ENCODE results near the gene TNIP1. TPM values are rescaled to one million over a fixed set of nuclear protein-coding genes. Genes with fewer than 3 reads are reported as not detected.

The TNIP1 gene
- total RNA-seq, 2 experiments from 2014 or later: 51.4 to 77.5 TPM

DNA sequence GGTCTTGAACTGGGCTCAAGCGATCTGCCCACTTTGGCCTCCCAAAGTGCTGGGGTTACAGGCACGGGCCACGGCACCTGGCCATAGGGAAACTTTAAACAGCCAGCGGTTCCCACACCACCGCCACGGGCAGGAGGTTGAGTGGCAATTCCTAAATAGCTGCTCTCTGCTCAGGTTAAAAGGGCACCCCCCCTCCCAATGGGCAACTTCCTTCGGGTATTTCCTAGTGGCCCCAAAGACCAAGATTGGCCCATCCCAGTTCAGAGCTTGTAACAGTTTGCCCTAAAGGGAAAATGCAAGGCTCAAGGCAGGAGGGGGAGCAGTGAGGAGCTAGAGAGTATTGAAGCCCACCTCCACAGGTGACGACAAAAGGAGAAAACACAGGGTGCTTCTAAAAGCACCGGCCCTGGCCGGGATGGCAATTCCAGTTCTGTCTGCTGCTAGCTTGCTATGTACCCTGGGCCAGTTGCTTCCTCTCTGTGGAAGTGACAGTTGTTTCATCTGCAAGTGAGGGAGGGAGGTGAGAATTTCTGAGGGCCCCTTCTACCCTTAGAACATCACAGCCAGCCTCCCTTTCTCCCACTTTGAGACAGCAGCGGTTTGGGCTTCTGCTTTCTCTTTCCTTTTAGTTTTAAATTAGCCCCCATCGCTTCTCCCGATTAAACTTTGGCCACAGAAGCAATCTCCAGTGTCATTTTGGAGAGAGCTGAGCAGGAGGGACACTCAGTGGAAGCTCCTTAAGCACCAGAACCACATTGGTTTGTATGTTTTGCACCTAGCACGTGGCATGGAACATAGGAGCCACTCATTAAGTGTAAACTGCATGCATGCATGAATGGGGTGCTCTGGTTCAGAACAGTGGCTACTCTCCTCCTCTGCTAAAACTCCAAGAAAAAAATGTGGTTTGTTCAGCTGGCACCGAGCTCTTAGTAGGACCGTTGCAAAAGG, 17.3 kb upstream of the TNIP1 start:
- DNase-seq (ENCODE audit: low spot score): no peak
- no TSS peak for BruUV-seq (replicated peaks)
- no peaks in the 10 kb centered on the region for H3K9me2 ChIP-seq (ENCODE audit: insufficient read depth, low read length)
- intact Hi-C loops (cut with micrococcal nuclease; ENCODE audit: unreplicated experiment): no loop called here
- H4K20me1 ChIP-seq (ENCODE audit: insufficient read depth, low read length): no peaks in the 10 kb centered on the region
- no peaks in the 10 kb centered on the region for H3K79me2 ChIP-seq (ENCODE audit: insufficient read depth, low read depth, low read length)
- no peaks in the 10 kb centered on the region for H3K36me3 ChIP-seq (ENCODE audit: insufficient read depth, low read length)
- POLR2A ChIA-PET: interaction anchor here (0.6 to 1.9 kb wide), 7 partner anchors 8 to 155 kb away, joined by 3 to 10 read pairs (median 5); partner anchors contain the start of gene GM2A
- H2AFZ ChIP-seq (ENCODE audit: low read length): no peak overlapping the region
- CTCF ChIA-PET (ENCODE audit: unreplicated experiment): interaction anchor here (1.1 to 2.0 kb wide), 2 partner anchors 8 to 26 kb away, joined by 3 to 7 read pairs; no protein-coding TSS in a partner anchor
- no peak overlapping the region for H3K27ac ChIP-seq (ENCODE audit: low read depth, low read length, poor library complexity, severe bottlenecking)
- TF ChIP-seq CTCF (conservative IDR thresholded peaks at IDR 0.05; ENCODE audit: low read length) (no peak), EZH2phosphoT487 (IDR thresholded peaks at IDR 0.05; ENCODE audit: borderline replicate concordance, low read depth, low read length) (no peak)
- H3K4me2 ChIP-seq (ENCODE audit: low read length): no peak overlapping the region
- H3K9me3 ChIP-seq (ENCODE audit: low read length): no peaks in the 10 kb centered on the region
- no peak overlapping the region for H3K4me3 ChIP-seq (ENCODE audit: low read depth, low read length, poor library complexity, severe bottlenecking)
- peaks cover 24% of the 10 kb centered on the region for H3K4me1 ChIP-seq (ENCODE audit: insufficient read depth, low read length, poor library complexity, severe bottlenecking)

DNA sequence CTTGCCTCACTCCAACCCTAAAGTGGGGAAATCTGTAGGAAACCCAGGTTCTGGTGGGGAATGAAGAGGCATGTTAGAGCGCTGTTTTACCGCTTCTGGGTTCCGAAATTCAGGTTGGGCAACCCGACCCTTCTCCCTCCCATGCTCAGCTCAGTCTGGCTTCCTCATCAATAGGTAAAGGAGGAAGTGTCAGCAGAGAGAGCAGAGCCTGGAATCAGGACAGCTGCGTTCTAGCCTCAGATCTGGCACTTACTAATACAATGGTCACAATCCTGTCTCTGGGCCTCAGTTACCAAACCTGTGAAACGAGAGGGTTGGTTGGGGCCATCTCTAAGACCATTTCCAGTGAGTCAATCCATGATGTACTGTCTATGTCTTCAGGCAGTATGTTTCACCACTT, 16.2 kb upstream of the TNIP1 start:
- H3K9me2 ChIP-seq (ENCODE audit: insufficient read depth, low read length): no peaks in the 10 kb centered on the region
- H4K20me1 ChIP-seq (ENCODE audit: insufficient read depth, low read length): no peaks in the 10 kb centered on the region
- POLR2A ChIA-PET: interaction anchor here (0.6 to 0.9 kb wide), 2 partner anchors 68 to 422 kb away, joined by 3 read pairs; no protein-coding TSS in a partner anchor
- H3K36me3 ChIP-seq (ENCODE audit: insufficient read depth, low read length): no peaks in the 10 kb centered on the region
- no peak overlapping the region for H3K4me3 ChIP-seq (ENCODE audit: low read depth, low read length, poor library complexity, severe bottlenecking)
- no peaks in the 10 kb centered on the region for H3K9me3 ChIP-seq (ENCODE audit: low read length)
- no peak overlapping the region for H3K27ac ChIP-seq (ENCODE audit: low read depth, low read length, poor library complexity, severe bottlenecking)
- intact Hi-C loops (cut with micrococcal nuclease; ENCODE audit: unreplicated experiment): no loop called here
- H3K4me1 ChIP-seq (ENCODE audit: insufficient read depth, low read length, poor library complexity, severe bottlenecking): peaks cover 30% of the 10 kb centered on the region
- no TSS peak for BruUV-seq (replicated peaks)
- H3K4me2 ChIP-seq (ENCODE audit: low read length): no peak overlapping the region
- DNase-seq (ENCODE audit: low spot score): no peak
- no peak for TF ChIP-seq CTCF (conservative IDR thresholded peaks at IDR 0.05; ENCODE audit: low read length)
- TF ChIP-seq EZH2phosphoT487 (IDR thresholded peaks at IDR 0.05; ENCODE audit: borderline replicate concordance, low read depth, low read length): no peak
- no peak overlapping the region for H2AFZ ChIP-seq (ENCODE audit: low read length)
- CTCF ChIA-PET (ENCODE audit: unreplicated experiment): no interaction called here
- H3K79me2 ChIP-seq (ENCODE audit: insufficient read depth, low read depth, low read length): no peaks in the 10 kb centered on the region

DNA sequence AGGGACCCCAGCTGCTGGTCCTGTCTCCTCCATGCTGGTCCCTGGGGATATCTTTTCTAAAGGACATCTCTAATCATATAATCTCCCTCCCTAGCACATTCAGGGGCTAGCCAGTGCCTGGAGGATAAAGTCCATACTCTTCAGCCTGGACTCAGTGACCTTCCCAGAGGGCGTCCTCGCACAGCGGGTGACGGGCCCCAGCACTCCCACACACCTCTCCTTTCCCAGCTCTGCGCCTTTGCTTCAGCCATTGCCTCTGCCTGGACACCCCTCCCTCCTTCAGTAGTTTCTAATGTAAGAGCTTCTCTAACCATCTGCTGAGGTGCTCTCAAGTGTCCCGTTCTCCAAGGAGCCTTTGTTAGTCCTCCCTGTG, 15.2 kb upstream of the TNIP1 start:
- H4K20me1 ChIP-seq (ENCODE audit: insufficient read depth, low read length): no peaks in the 10 kb centered on the region

More for the DNA sequence above, 15.2 kb upstream of the TNIP1 start:
- BruUV-seq (replicated peaks): no TSS peak
- Histone ChIP-seq H3K4me1 (ENCODE audit: insufficient read depth, low read length, poor library complexity, severe bottlenecking) (peaks cover 30% of the 10 kb centered on the region), H2AFZ (ENCODE audit: low read length) (no peak overlapping the region), H3K36me3 (ENCODE audit: insufficient read depth, low read length) (no peaks in the 10 kb centered on the region), H3K4me3 (ENCODE audit: low read depth, low read length, poor library complexity, severe bottlenecking) (no peak overlapping the region), H3K79me2 (ENCODE audit: insufficient read depth, low read depth, low read length) (no peaks in the 10 kb centered on the region), H3K9me3 (ENCODE audit: low read length) (no peaks in the 10 kb centered on the region), H3K9me2 (ENCODE audit: insufficient read depth, low read length) (no peaks in the 10 kb centered on the region), H3K27ac (ENCODE audit: low read depth, low read length, poor library complexity, severe bottlenecking) (no peak overlapping the region), H3K4me2 (ENCODE audit: low read length) (no peak overlapping the region)
- ChIA-PET POLR2A (interaction anchor here (0.9 kb wide), 1 partner anchor 14 kb away, joined by 3 read pairs; no protein-coding TSS in a partner anchor), CTCF (ENCODE audit: unreplicated experiment) (interaction anchor here (0.6 kb wide), 1 partner anchor 47 kb away, joined by 3 read pairs; no protein-coding TSS in a partner anchor)
- TF ChIP-seq CTCF (conservative IDR thresholded peaks at IDR 0.05; ENCODE audit: low read length): no peak
- TF ChIP-seq EZH2phosphoT487 (IDR thresholded peaks at IDR 0.05; ENCODE audit: borderline replicate concordance, low read depth, low read length): no peak
- no peak for DNase-seq (ENCODE audit: low spot score)
- intact Hi-C loops (cut with micrococcal nuclease; ENCODE audit: unreplicated experiment): no loop called here
